Bone marrow (tissue), 2 donors: Measurements from ENCODE around the gene DPY19L3.
"Not testable (repeated sequence)": the region's sequence is repeated elsewhere in the genome, so short reads cannot be mapped to it uniquely, and the experiment has no call there.

ENCODE experiments used
- DNase-seq, 2 donors: peaks; one replicate each; lab custom pipeline; 2025; lab: John Stamatoyannopoulos, UW

Gene DPY19L3

DNA sequence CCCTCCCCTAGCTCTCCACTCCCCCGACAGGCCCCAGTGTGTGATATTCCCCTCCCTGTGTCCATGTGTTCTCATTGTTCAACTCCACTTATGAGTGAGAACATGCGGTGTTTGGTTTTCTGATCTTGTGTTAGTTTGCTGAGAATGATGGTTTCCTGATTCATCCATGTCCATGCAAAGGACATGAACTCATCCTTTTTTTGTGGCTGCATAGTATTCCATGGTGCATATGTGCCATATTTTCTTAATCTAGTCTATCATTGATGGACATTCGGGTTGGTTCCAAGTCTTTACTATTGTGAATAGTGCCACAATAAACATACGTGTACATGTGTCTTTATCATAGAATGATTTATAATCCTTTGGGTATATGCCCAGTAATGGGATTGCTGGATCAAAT lies 106.9 kb downstream of the DPY19L3 start:
- not testable (repeated sequence) for DNase-seq

DNA sequence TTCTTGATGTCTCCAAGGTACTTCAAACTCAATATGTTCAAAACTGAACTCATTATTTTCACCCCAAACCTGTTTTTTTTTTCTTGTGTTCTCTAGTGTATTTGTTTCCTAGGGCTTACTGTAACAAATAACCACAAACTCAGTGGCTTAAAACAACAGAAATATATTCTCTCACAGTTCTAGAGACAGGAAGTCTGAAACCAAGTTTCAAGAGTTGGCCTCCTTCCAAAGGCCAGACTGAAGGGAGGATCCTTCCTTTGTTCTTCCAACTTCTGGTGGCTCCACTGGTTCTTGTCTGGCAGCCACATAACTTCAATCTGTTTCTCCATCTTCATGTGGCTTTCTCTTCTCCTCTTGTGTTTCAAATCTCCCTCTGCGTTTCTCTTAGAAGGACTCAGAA lies 113.5 kb downstream of the DPY19L3 start:
- DNase-seq = peak in 1 of 2 donors; percentile 3

DNA sequence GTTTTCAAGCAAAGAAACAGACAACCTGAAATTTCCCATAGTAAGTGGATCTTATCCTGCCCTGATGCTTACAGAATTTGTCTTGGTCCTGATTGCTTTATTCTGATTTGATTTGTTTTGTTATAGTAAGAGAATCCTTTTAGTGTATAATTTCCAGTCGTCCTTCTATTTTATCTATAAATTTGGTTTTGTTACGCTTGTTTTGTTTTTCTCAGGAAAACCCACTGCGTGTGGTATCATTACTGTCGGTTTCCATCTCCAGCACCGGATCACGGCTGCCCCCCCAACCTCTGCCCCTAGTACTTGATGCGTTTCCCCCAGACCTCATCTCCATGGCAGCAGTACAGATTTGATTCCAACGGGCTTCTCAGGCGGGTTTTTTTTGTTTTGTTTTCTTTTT lies 117.4 kb downstream of the DPY19L3 start:
- no peak for DNase-seq

DNA sequence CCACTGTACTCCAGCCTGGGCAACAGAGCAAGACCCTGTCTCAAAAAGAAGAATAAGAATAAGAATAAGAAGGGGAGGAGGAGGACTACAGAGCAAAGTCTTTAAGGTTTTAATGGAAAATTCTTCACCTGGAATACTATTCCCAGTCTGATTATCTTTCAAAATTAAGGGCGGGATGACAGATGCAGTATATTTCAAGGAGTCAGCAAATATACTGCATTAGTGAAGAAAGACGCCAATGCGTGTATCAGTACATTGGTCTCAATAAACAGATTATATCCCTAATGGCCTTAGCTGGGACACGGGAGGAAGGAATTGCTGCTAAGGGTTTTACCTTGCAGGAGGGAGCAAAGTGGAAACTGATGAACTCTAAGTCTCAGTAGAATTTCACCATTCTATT lies 121.3 kb downstream of the DPY19L3 start:
- DNase-seq = no peak

DNA sequence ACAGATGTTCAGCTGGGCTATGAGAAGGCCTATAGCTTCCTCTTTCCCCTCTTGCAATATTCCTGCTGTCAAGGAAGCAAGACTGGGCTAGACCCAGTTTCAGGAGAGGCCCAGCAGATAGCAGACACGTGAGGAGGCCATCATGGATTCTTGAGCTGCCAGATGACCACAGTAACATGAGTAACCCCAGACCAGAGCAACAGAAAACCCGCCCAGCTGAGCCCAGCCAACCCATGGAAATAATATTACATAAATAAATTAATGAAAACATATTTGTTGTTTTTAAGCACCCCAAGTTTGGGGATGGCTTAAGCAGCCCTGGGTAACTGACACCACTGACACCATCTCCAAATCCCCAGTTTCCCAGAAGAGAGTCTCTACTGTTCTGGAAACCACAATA lies 125.2 kb downstream of the DPY19L3 start:
- DNase-seq = no peak

DNA sequence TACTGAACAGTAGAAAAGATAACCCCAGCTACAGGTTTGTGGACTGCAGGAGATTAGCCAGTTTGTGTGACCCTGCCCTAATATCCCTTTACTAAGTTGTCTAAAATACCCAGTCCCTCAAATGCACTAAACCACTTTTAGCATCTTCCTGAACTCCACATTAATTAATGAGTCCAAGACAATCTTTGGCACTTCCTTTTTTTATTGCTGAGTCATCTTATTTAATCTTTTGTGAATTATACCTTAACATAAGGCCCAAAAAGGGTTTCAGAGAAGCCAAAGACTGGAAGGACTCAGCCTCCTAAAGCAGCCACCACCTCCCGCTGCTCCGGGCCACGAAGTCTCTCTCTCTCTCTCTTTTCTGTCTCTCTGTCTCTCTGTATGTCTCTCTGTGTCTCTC lies 126.7 kb downstream of the DPY19L3 start:
- no peak for DNase-seq
